Left cardiac atrium (tissue), 4 donors: Measurements from ENCODE around the gene QRSL1. TPM values are rescaled to one million over a fixed set of nuclear protein-coding genes. Genes with fewer than 3 reads are reported as not detected.
"Not testable (repeated sequence)": the region's sequence is repeated elsewhere in the genome, so short reads cannot be mapped to it uniquely, and the experiment has no call there.

Experiments
- ATAC-seq, 2 donors: fragments of 200-7000 bp; cut with Tn5 transposase; one replicate each; pipeline ENCODE4 v1.9.1; 2020; ENCODE audit warnings: mild to moderate bottlenecking in 2 of 2, moderate library complexity in 2 of 2
- DNase-seq: peaks from one replicate; pipeline ENCODE4 v3.0.0-alpha.2; 2020
- intact Hi-C, 2 donors: fragments of 100-400 bp; cut with DNase I; formaldehyde crosslinking; loops; one replicate each; pipeline versions ENCODE4 v1.14.1 to v1.15.1; 2022 to 2023
- long read RNA-seq: library from polyadenylated mRNA; unstranded; transcript quantifications from one replicate; pipeline ENCODE4 v2.0.0, GENCODE V29; 2021
- total RNA-seq, 2 donors: library from RNA; stranded (reverse); fragmentation: NEBNext Ultra II Directional; extraction: Animal tissue kit (Norgen Biotek cat#: 25700); gene quantifications; one replicate each; pipeline ENCODE4 v1.2.1, GENCODE V29; 2021
- donor health status: DM: no; HTN: yes; CAD: no.
- donor health status: DM: no; HTN: yes; CAD: no; lungs with severe emphysema.
- donor health status: DM: yes; HTN: yes; CAD: no.
- donor health status: Dilated cardiomyopathy.

QRSL1 gene
- 10 to 100 TPM; 12.1 to 15.6 TPM for total RNA-seq
- long read RNA-seq, full-length matches to known transcripts, result 15 of 17 reads
- long read RNA-seq, partial matches to known transcripts, result 0 of 17 reads
- long read RNA-seq, other reads (novel, unspliced or antisense), result 2 of 17 reads

DNA sequence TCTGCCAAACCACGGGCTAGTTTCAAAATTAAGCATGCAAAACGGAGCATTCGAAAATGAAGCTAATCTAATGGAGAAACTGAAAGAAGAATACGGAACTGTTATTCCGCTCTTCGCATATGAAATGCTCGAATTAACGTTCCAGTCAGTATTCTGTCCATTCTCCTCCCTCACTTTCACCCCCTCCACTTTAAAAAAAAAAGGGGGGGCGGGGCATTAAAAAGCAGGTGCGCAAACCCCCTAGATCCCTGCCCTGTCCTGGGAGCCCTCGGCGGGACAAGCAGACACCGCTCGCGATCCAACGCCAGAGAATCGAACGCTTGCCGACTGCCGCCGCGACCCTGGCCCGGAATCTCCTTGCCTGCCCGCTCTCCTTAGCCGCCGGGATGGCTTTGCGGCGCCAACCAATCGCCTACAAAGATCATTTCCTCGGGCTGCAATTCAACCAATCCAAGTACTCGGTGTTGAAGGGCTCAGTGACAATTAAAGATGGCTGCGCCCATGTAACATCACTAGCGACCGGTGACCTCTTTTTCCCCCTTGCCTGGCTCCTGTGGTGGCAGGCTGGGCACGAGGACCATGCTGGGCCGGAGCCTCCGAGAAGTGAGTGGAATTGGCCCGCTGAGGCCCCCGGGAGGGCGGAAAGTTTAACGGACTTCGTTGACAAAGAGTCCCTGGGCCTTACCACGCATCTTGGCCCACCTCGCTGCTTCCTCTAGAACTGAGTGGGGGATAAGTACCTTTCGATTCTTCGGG, at the start of gene QRSL1, which contains the start of gene RTN4IP1:
Gene QRSL1 (plus strand): TSS at position 476 of the 756 bp plus-strand sequence. CDS start 104 bp downstream, at position 580.
Gene RTN4IP1 (minus strand): TSS at position 396 of the 756 bp plus-strand sequence. CDS start 477 bp downstream, outside the sequence.
- intact Hi-C loops, result no loop called here
- DNase-seq, result peak; percentile 82
- ATAC-seq, result peak; percentile 99 to 100

DNA sequence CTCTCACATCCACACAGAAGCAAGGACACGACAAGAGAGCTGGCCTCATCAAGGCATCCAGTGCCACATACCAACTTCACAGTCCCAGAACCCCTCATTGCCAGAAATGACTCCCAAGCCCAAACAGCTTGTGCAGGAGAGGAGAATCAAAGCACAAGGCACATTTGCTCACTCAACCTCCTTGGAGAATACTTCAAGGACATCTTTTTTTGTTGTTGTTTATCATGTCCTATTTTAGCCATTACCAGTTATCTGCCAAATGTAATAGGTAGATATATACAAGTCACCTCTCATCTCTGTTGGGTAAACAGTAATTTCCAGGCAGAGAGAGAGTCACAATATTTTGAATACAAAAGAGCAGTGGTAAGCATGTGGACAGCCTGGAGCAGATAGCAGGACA, 47.9 kb upstream of the QRSL1 start:
- no peak for ATAC-seq

DNA sequence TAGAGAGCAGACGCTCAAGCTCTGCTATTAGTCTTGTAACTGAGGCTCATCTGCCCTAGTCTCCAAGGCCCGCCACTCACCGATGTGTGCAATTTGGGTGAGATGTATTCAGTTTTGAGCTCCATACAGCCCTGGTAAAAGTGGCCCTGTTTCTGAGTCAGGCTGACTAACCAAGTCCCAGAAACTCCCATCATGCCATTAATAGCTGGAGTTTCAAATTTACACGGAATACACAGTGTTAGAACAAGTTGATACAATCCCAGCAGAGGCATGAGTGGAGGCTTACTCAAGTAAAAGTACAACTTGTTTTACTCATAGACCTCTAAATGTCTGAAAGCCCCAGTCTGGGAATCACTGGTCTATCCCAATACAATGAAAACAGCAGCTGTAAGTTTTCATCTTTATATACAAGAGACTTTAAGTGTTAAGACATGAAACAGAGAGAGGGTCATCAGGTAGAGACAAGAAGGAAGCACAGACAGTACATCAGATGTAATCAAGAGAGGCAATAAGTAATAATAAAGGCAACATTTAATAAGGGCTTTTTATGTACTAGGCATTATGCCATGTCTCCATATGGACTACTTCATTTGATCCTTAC, 42.5 kb upstream of the QRSL1 start:
- ATAC-seq (no peak), DNase-seq (no peak)
- intact Hi-C loops, result no loop called here

More for the DNA sequence above, 47.9 kb upstream of the QRSL1 start:
- DNase-seq, result no peak
- intact Hi-C loops, result no loop called here

DNA sequence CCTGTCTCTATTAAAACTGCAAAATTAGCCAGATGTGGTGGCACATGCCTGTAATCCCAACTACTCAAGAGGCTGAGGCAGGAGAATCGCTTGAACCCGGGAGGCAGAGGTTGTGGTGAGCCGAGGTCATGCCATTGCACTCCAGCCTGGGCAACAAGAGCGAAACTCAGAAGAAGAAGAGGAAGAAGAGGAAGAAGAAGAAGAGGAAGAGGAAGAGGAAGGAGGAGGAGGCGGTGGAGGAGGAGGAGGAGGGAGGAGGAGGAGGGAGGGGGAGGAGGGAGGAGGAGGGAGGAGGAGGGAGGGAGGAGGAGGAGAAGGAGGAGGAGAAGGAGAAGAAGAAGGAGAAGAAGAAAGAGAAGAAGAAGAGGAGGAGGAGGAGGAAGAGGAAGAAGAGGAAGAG, 40.4 kb upstream of the QRSL1 start:
- DNase-seq, ATAC-seq, intact Hi-C loops: not testable (repeated sequence)

GRCh38 chr6:106591111-106591825, 38.1 kb upstream of the QRSL1 start:
- ATAC-seq (peak in 1 of 2 donors; percentile 30), DNase-seq (no peak)
- intact Hi-C loops, result no loop called here

DNA sequence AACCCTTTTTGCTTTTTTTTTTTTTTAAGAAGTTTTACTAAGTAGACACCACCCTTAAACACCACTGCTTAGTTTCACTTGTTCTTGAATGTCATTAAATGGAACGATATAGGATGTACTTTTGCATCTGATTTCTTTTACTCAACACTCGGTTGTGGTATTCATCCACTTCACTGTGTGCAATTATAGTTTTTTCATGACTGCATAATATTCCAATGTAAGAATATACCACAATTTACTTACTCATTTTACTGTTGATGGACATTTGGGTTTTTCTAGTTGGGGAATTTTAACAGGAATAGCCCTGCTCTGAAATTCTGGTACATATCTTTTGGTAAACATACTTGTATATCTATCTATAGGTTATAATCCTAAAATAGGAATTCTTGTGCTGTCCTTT, 29.9 kb upstream of the QRSL1 start:
- intact Hi-C loops, result no loop called here
- no peak for ATAC-seq

GRCh38 chr6:106600329-106600728, 29.0 kb upstream of the QRSL1 start:
- ATAC-seq (no peak), DNase-seq (no peak)
- intact Hi-C loops, result no loop called here

More for the DNA sequence above, 29.9 kb upstream of the QRSL1 start:
- no peak for DNase-seq

- intact Hi-C loops, result loop anchor here in 1 of 2 donors (5.0 kb wide), 1 partner anchor 369 kb away; no protein-coding TSS in a partner anchor
- ATAC-seq, result peak; percentile 36 to 57
- DNase-seq, result no peak
Measured at GRCh38 chr6:106608080-106608668, 21.2 kb upstream of the QRSL1 start.

DNA sequence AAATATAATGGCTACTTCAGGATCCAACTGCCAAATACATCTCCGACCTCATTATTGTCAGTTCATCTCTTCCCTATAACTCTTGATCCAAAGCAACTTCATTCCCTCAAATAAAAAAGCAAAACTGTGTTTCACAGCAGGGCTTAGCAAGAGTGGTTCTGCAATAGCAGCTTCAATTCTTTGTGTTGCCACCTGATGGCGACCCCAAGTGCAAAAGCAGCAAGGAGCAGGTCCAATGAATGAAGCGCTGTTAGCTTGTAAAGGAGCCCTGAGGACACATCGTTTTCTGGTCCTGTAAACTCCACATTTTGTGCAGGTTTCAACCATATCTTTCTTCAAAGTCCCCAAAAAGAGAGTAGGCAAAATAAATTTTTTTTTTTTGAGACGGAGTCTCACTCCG, 19.7 kb upstream of the QRSL1 start:
- ATAC-seq (no peak), DNase-seq (no peak)
- intact Hi-C loops, result loop anchor here in 1 of 2 donors (5.0 kb wide), 1 partner anchor 368 kb away; no protein-coding TSS in a partner anchor

GRCh38 chr6:106611030-106611429, 18.3 kb upstream of the QRSL1 start:
- ATAC-seq, result no peak
- intact Hi-C loops, result no loop called here
- DNase-seq, result no peak

DNA sequence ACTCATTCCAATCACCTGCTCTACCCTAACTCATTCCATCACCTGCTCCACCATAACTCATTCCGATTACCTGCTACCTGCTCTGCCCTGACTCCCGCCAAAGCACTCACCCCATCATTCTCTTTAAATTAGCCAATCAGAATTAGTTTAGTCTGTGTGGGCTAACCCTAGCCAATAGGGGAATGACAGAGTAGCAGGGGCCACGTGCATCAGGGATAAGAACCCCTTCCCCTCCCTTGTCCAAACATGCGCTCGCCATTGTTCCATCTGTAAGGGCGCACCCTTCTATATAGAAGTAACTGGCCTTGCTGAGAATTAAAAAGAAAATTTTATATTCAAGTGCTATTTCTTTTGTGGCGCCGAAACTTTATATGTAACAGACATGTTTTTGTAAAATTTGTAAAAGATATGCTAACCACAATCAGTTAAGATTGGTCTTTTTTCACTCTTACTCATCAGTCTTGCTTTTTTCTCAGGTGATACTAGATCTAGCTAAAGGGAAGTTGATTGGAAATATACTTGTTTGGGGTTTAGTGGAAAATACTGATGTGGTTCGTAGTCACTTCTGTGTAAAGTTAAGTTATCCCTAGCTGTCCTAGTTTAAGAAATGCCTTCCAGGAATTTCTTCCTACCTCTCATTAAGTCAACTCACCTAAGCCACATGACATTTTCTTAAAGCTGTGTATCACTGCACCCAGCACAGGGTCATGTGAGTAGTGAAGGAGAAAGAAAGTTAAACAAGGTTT, 16.5 kb upstream of the QRSL1 start:
- ATAC-seq (no peak), DNase-seq (no peak)
- intact Hi-C loops, result no loop called here

DNA sequence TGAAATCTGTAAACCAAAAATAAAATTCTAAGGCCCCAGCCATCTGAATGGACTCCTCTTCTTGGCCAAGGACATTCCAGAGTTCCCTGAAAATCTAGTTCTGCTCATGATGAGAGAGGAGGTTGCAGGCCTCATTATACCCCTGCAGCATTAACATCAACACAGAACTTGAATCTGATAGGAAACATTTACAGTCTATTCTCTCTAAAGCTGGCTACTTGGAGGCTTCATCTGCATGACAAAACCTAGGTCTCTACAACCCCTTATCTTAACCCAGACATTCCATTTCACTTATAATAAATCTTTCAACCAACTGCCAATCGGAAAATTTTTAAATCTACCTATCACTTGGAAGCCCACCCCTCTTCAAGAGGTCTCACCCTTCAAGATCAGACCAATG, 15.8 kb upstream of the QRSL1 start:
- ATAC-seq (no peak), DNase-seq (no peak)
- intact Hi-C loops, result no loop called here

DNA sequence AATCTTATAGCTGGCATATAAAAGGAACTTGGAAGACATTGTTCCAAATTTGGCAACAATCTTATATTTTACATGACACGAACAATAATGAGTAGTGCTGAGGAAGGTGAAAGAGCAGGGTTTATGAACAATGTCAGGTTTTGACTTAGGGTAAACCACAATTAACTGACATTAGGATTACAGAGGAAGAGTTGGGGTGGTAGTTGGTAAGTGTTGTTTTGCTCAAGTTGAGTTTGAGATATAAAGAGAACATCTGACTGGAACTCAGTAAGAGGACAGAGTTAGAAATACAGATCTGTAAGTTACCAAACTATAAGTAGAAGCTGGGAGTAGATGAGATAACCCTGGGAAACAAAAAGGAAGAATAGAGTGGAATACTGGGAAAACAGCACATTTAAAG, 15.2 kb upstream of the QRSL1 start:
- DNase-seq (no peak), ATAC-seq (no peak)
- intact Hi-C loops, result no loop called here

GRCh38 chr6:106614592-106615257, 14.7 kb upstream of the QRSL1 start:
- DNase-seq (no peak), ATAC-seq (no peak)
- intact Hi-C loops, result no loop called here

GRCh38 chr6:106617302-106617701, 12.1 kb upstream of the QRSL1 start:
- no peak for ATAC-seq
- intact Hi-C loops, result no loop called here
- DNase-seq, result no peak

DNA sequence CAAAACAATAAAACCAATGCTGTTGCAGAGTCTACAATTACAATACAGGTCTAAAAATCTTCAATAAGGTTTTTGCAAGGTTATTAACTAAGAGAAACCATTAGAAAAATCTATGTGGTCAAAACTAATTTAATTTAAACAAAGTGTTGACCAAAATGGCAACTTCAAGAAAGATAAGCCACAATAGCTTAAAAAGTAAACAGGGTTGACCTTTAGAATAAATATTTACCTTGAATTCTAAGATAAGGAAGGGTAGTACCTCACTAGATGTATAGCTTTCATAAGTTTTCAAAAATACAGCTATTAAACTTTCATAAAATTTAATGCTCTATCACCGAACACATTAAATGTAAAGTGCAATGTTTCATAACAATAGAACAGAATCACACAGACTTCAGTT, 11.5 kb upstream of the QRSL1 start:
- intact Hi-C loops, result no loop called here
- DNase-seq (no peak), ATAC-seq (no peak)

GRCh38 chr6:106618324-106618723, 11.1 kb upstream of the QRSL1 start:
- no peak for DNase-seq
- intact Hi-C loops, result no loop called here
- no peak for ATAC-seq

DNA sequence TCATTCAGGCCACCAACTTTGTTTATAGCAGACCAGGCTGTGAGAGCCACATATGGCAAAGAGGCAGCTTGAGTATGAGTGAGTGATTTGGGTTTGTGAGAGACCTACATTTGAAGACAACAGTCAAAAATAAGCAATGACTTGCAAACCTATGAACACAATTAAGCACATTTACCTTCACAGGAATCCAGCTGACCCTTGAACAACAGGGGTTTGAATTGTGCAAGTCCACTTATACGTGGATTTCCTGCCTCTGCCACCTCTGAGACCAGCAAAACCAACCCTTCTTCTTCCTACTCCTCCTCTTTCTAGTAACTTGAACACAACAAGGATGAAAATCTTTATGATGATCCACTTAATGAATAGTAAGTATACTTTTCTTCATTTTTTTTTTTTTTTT, 10.2 kb upstream of the QRSL1 start:
- DNase-seq (no peak), ATAC-seq (no peak)
- intact Hi-C loops, result no loop called here
